Natural killer cell treated with Interleukin-12 subunit alpha and Interleukin-12 subunit beta and Interleukin-15 and Interleukin-18, amount 100 ng/mL, for 72 hours (primary cell): ENCODE data around the gene CCDC77. TPM values are rescaled to one million over a fixed set of nuclear protein-coding genes. Genes with fewer than 3 reads are reported as not detected.

Source experiments
- ATAC-seq, 2 donors: fragments of 150-1000 bp; cut with Tn5 transposase in 1 of 2; sonication (Bioruptor Pico), chemical (Tn5 transposase) in 1 of 2; 2 replicates each; pipeline ENCODE4 v1.10.0; 2021
- DNase-seq: peaks from one replicate; pipeline ENCODE4 v3.0.0; 2022; ENCODE audit warnings: low spot score
- H3K27ac Mint-ChIP-seq, 2 donors: 1 replicate in 1 of 2; 2 replicates in 1 of 2; pipeline ENCODE4 v1.8.0; 2022; ENCODE audit warnings: mixed read lengths in 2 of 2, mild to moderate bottlenecking in 1 of 2, moderate library complexity in 1 of 2
- H3K27me3 Mint-ChIP-seq, 2 donors: 1 replicate in 1 of 2; 2 replicates in 1 of 2; pipeline ENCODE4 v1.8.0; 2022; ENCODE audit warnings: mixed read lengths in 2 of 2
- H3K36me3 Mint-ChIP-seq: one replicate; pipeline ENCODE4 v1.8.0; 2022; ENCODE audit warnings: mixed read lengths
- H3K4me1 Mint-ChIP-seq, 2 donors: 1 replicate in 1 of 2; 2 replicates in 1 of 2; pipeline ENCODE4 v1.8.0; 2022; ENCODE audit warnings: low read depth in 2 of 2, mixed read lengths in 2 of 2, mild to moderate bottlenecking in 1 of 2
- H3K4me3 Mint-ChIP-seq: one replicate; pipeline ENCODE4 v1.8.0; 2022; ENCODE audit warnings: mixed read lengths
- H3K9me3 Mint-ChIP-seq: 2 replicates; pipeline ENCODE4 v1.8.0; 2022; ENCODE audit warnings: mixed read lengths
- total RNA-seq, 2 donors: library from RNA; stranded (reverse); gene quantifications; one replicate each; pipeline ENCODE4 v1.2.3, GENCODE V29; 2022

Gene CCDC77
- total RNA-seq, 2 donors from 2014 or later = 13.4 to 23.4 TPM

DNA sequence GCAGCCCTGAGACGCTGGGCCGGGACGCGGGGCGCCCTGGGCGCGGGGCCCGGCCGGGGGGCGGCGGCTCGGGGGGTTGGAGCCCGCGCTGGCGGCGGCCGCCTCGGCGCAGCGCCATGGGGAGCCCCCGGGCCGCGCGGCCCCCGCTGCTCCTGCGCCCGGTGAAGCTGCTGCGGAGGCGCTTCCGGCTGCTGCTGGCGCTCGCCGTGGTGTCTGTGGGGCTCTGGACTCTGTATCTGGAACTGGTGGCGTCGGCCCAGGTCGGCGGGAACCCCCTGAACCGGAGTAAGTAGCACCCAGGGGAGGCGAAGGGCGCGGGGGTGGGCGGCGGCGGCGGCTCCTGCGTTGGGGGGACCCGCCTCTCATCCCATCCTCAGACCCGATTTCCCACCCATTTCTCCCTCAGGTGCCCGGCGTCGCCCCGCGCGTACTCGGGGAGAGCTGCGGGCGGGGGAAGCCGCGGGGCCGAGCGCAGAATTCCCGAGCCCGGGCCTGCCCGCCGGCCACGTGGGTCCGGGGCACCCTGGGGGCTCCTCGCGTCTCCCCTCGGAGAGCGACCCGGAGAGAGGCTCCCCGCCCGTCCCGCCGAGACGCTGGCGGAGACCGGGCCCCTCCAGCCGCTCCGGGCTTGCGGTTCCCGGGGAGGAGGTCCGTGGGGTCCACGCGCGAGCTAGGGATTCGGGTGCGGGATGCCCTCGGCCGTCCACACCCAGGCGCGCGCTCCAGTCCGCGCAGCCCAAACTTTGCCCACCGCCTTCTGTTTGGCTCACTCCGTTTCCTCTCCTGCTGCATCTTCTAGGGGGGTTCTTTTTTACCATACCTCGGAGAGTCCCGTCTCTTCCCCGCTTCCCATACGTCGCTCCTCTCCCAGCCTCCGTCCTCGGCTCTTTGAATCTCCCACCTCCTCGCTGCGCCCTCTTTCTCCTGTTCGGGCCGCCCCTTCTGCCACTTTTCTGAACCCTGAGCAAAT, 59.1 kb downstream of the CCDC77 start:
- Mint-ChIP-seq H3K27ac (peak overlapping the region; percentile 44 to 71), H3K4me3 (peak overlapping the region; percentile 92), H3K4me1 (peaks cover 44 to 46% of the 10 kb centered on the region in 2 donors), H3K36me3 (peaks cover 5% of the 10 kb centered on the region), H3K27me3 (peaks cover 27 to 39% of the 10 kb centered on the region in 2 donors), H3K9me3 (no peaks in the 10 kb centered on the region)
- ATAC-seq (peak; percentile 79 to 84), DNase-seq (peak; percentile 65)

DNA sequence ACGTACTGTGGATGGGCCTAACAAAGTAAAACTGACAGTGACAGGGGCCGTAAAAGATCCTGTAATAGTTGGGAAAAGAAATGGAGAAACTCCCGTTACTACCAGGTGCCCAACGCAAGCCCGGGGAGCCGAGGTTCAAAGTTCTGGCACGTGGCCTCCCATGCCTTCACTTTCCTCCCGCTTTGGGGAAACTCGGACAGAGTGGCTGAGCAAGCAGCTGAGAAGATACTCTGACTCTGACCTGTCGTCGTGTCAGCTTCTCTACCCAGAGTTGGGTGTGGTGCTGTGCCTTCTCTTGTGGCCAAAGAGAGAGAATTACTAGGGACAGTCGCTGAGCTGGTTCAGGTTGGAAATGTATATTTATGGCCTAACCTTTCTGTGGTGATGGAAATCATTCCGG, 60.0 kb downstream of the CCDC77 start:
- ATAC-seq (no peak), DNase-seq (peak; percentile 48)
- peaks cover 5% of the 10 kb centered on the region for H3K36me3 Mint-ChIP-seq
- H3K4me3 Mint-ChIP-seq = peak overlapping the region; percentile 92
- H3K4me1 Mint-ChIP-seq = peaks cover 44 to 46% of the 10 kb centered on the region in 2 donors
- no peaks in the 10 kb centered on the region for H3K9me3 Mint-ChIP-seq
- peak overlapping the region; percentile 44 to 71 for H3K27ac Mint-ChIP-seq
- H3K27me3 Mint-ChIP-seq = peaks cover 27 to 39% of the 10 kb centered on the region in 2 donors

- Mint-ChIP-seq H3K4me3 (peak overlapping the region; percentile 15), H3K9me3 (no peaks in the 10 kb centered on the region), H3K27ac (peak overlapping the region in 1 of 2 donors; percentile 40), H3K36me3 (peaks cover 5% of the 10 kb centered on the region), H3K27me3 (peaks cover 26 to 32% of the 10 kb centered on the region in 2 donors), H3K4me1 (peaks cover 33 to 36% of the 10 kb centered on the region in 2 donors)
- DNase-seq (peak; percentile 38), ATAC-seq (no peak)
Measured at GRCh38 chr12:462936-463705, 61.7 kb downstream of the CCDC77 start.

DNA sequence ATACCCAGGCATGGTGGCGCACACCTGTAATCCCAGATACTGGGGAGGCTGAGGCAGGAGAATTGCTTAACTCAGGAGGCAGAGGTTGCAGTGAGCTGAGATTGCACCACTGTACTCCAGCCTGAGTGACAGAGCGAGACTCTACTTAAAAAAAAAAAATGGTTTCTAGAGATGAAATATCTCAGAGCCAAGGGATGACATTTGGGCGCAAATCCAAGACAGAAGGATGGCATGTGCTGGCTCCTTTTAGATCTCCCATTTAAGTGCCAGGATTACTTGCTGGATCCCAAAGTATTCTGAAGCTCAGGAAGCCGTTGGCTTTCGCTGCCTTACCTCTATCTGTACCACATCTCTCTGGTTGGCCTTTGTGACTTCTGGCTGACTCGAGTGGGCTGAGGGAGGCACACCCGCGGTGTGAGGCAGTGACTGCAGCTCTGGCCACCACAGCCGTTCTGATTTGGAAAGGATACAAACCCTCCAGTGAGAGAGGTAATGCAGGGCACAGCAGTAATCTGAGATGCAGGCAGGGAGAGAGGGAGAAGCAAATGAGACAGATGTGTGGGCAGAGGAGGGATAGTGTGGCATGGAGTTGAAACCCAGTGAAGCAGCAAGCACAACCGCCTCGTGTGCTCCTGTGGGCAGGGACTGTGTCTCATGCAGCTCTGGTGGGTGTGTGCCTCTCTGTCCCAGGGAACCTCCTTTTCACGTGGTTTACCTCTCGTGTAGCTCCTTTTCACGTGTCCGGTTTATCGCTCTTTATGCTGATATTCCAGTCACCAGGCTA, 63.2 kb downstream of the CCDC77 start:
- peaks cover 31 to 42% of the 10 kb centered on the region in 2 donors for H3K4me1 Mint-ChIP-seq
- peaks cover 5% of the 10 kb centered on the region for H3K36me3 Mint-ChIP-seq
- peaks cover 23 to 28% of the 10 kb centered on the region in 2 donors for H3K27me3 Mint-ChIP-seq
- H3K4me3 Mint-ChIP-seq = no peak overlapping the region
- no peaks in the 10 kb centered on the region for H3K9me3 Mint-ChIP-seq
- ATAC-seq (no peak), DNase-seq (peak; percentile 34)
- peak overlapping the region in 1 of 2 donors; percentile 4 for H3K27ac Mint-ChIP-seq

DNA sequence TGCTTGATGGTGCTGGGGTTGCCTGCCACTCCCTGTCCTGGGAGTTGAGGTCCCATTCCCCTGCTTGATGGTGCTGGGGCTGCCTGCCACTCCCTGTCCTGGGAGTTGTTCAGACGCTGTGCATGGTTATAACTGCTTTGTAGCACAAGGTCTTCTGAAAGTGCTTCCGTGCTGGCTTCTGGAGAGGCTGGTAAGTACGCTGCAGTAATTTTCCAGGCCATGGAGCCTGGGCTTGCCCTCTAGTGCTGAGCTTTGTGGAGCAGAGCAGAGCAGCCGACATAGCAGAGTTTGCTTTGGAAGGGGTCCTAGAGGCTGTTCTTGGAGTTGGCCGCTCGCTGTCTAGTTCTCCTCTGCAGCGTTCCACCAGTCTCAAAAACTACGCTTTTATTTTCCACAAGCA, 64.6 kb downstream of the CCDC77 start:
- peaks cover 28 to 39% of the 10 kb centered on the region in 2 donors for H3K4me1 Mint-ChIP-seq
- ATAC-seq = no peak
- DNase-seq = no peak
- H3K4me3 Mint-ChIP-seq = no peak overlapping the region
- H3K27ac Mint-ChIP-seq = no peak overlapping the region
- H3K36me3 Mint-ChIP-seq = peaks cover 2% of the 10 kb centered on the region
- peaks cover 24% of the 10 kb centered on the region in 2 donors for H3K27me3 Mint-ChIP-seq
- no peaks in the 10 kb centered on the region for H3K9me3 Mint-ChIP-seq

- no peaks in the 10 kb centered on the region for H3K9me3 Mint-ChIP-seq
- ATAC-seq = no peak
- peaks cover 17% of the 10 kb centered on the region in 2 donors for H3K27me3 Mint-ChIP-seq
- H3K36me3 Mint-ChIP-seq = no peaks in the 10 kb centered on the region
- peaks cover 25 to 36% of the 10 kb centered on the region in 2 donors for H3K4me1 Mint-ChIP-seq
- H3K27ac Mint-ChIP-seq = no peak overlapping the region
- DNase-seq = peak; percentile 8
- no peak overlapping the region for H3K4me3 Mint-ChIP-seq
Measured at GRCh38 chr12:466762-467161, 65.3 kb downstream of the CCDC77 start.

- DNase-seq (peak; percentile 44), ATAC-seq (no peak)
- Mint-ChIP-seq H3K27me3 (peaks cover 10 to 11% of the 10 kb centered on the region in 2 donors), H3K4me3 (no peak overlapping the region), H3K27ac (no peak overlapping the region), H3K4me1 (peaks cover 20 to 32% of the 10 kb centered on the region in 2 donors), H3K9me3 (no peaks in the 10 kb centered on the region), H3K36me3 (no peaks in the 10 kb centered on the region)
Measured at GRCh38 chr12:467591-467990, 66.1 kb downstream of the CCDC77 start.

- peak overlapping the region in 1 of 2 donors; percentile 45 for H3K27ac Mint-ChIP-seq
- H3K4me3 Mint-ChIP-seq = peak overlapping the region; percentile 1
Measured at GRCh38 chr12:468671-469389, 67.4 kb downstream of the CCDC77 start.

DNA sequence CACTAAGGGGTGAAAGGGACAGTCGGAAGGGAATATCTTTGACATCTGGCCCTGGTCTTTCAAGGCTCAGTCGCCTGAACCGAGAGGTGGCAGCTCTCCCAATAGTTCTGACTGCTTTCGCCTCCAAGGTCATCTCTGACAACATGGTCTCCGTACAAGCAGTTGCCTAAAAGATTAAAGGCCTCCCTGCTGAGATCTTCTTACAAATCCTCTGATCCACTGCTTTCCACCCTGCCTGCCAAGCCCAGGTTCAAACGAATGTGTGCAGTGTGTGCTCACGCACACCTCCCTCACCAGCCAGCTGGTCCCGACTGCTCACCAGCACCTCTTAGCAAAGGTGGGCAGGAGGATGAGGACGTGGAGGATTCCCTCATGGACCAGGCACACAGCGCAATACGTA, 68.7 kb downstream of the CCDC77 start:
- ATAC-seq (no peak), DNase-seq (peak; percentile 8)
- Mint-ChIP-seq H3K27ac (peak overlapping the region in 1 of 2 donors; percentile 70), H3K27me3 (peaks cover 10 to 14% of the 10 kb centered on the region in 2 donors), H3K4me3 (no peak overlapping the region), H3K9me3 (no peaks in the 10 kb centered on the region), H3K36me3 (no peaks in the 10 kb centered on the region), H3K4me1 (peaks cover 12 to 24% of the 10 kb centered on the region in 2 donors)

More at GRCh38 chr12:468671-469389, 67.4 kb downstream of the CCDC77 start:
- DNase-seq (no peak), ATAC-seq (peak in 1 of 2 donors; percentile 59)
- Mint-ChIP-seq H3K9me3 (no peaks in the 10 kb centered on the region), H3K36me3 (no peaks in the 10 kb centered on the region), H3K4me1 (peaks cover 16 to 30% of the 10 kb centered on the region in 2 donors), H3K27me3 (peaks cover 6 to 14% of the 10 kb centered on the region in 2 donors)

DNA sequence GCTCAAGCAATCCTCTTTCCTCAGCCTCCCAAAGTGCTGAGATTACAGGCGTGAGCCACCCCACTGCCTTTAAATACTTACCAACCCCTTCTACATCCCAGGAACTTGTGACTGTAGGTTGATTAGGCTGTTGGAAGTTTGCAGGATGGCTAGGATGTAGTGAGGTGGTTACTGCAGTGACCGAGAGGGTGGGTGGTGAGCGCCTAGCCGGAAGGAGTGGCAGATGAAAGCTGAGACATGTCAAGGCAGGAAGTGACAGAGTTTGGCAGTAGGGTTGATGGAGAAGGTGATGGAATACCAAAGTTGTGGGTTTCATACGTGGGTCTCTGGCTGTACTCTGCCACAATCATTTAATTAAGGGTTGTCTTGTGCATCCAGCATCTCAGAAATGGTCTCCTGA, 71.8 kb downstream of the CCDC77 start:
- H3K4me3 Mint-ChIP-seq = peak overlapping the region; percentile 17
- no peaks in the 10 kb centered on the region for H3K9me3 Mint-ChIP-seq
- peak overlapping the region; percentile 9 to 26 for H3K27ac Mint-ChIP-seq
- DNase-seq (peak; percentile 45), ATAC-seq (peak in 1 of 2 donors; percentile 62)
- peaks cover 15 to 20% of the 10 kb centered on the region in 2 donors for H3K4me1 Mint-ChIP-seq
- no peaks in the 10 kb centered on the region for H3K36me3 Mint-ChIP-seq
- peaks cover 29% of the 10 kb centered on the region in 2 donors for H3K27me3 Mint-ChIP-seq

DNA sequence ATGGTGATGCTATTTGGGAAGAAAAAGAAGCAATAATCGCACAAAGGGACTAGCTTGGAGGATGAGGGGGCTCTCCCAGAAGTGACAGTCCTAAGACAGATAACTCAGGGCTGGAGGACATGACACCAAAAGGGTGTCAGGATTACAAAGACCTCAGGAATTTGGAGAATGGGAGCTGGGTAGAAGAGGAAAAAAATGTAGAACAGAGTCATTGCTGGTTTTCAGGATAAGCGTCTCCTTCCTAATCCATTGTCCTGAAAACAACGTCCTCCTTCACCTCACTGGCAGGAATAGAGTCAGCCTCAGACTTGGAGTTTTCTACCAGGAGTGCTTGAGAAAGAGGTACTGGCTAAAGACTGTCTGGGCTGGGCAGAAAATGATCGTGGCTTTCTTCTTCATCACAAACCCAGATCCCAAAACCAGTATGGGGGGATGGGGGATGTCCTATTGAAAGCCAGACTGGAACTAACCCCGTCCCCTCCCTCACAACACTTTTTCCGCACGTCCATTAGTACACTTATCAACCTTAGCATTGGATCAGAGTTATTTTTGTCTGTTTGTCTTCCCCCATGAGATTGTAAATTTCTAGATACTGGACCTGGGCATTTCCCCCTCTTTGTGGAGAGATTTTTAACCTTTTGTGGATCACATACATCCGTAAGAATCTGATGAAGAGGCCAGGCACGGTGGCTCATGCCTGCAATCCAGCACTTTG, 72.6 kb downstream of the CCDC77 start:
- Mint-ChIP-seq H3K4me1 (peaks cover 12% of the 10 kb centered on the region in 2 donors), H3K27ac (peak overlapping the region in 1 of 2 donors; percentile 9), H3K9me3 (no peaks in the 10 kb centered on the region), H3K36me3 (no peaks in the 10 kb centered on the region), H3K27me3 (peaks cover 29% of the 10 kb centered on the region in 2 donors), H3K4me3 (no peak overlapping the region)
- ATAC-seq (no peak), DNase-seq (no peak)

- Mint-ChIP-seq H3K4me3 (no peak overlapping the region), H3K27me3 (peaks cover 32 to 35% of the 10 kb centered on the region in 2 donors), H3K27ac (no peak overlapping the region), H3K36me3 (no peaks in the 10 kb centered on the region), H3K4me1 (peaks cover 8 to 9% of the 10 kb centered on the region in 2 donors), H3K9me3 (no peaks in the 10 kb centered on the region)
- DNase-seq (no peak), ATAC-seq (no peak)
Measured at GRCh38 chr12:475286-475685, 73.8 kb downstream of the CCDC77 start.
